Activated CD4-positive, alpha-beta memory T cell treated with anti-CD3 and anti-CD28 coated beads for 36 hours (primary cell): ENCODE measurements around the gene PLPPR3. TPM values are rescaled to one million over a fixed set of nuclear protein-coding genes. Genes with fewer than 3 reads are reported as not detected.

Source experiments
- CTCF ChIA-PET: fragments of 350-600 bp; sonication (Branson Sonifier 250); formaldehyde crosslinking; loops from one replicate; lab custom pipeline; 2021; ENCODE audit warnings: antibody characterized with exemption, inconsistent platforms; lab: Charles Lee
- POLR2A ChIA-PET: fragments of 350-600 bp; sonication (Branson Sonifier 250); formaldehyde crosslinking; loops from one replicate; lab custom pipeline; 2021; ENCODE audit warnings: antibody characterized with exemption; lab: Charles Lee
- DNase-seq: peaks from one replicate; pipeline ENCODE4 v3.0.0-alpha.2; 2020
- H3K27ac Mint-ChIP-seq: one replicate; pipeline ENCODE4 v1.8.0; 2021; ENCODE audit warnings: mixed read lengths
- H3K27me3 Mint-ChIP-seq: one replicate; pipeline ENCODE4 v1.8.0; 2021; ENCODE audit warnings: mixed read lengths
- H3K36me3 Mint-ChIP-seq: one replicate; pipeline ENCODE4 v1.8.0; 2021; ENCODE audit warnings: mixed read lengths
- H3K4me1 Mint-ChIP-seq: one replicate; pipeline ENCODE4 v1.8.0; 2021; ENCODE audit warnings: low read depth, mixed read lengths
- H3K4me3 Mint-ChIP-seq: one replicate; pipeline ENCODE4 v1.8.0; 2021; ENCODE audit warnings: mild to moderate bottlenecking, mixed read lengths
- H3K9me3 Mint-ChIP-seq: one replicate; pipeline ENCODE4 v1.8.0; 2021; ENCODE audit warnings: mixed read lengths
- intact Hi-C: fragments of 100-400 bp; cut with micrococcal nuclease; formaldehyde crosslinking; loops from one replicate; pipeline ENCODE4 v1.15.1; 2023
- total RNA-seq, 2 experiments: library from RNA; stranded (reverse); gene quantifications; one replicate each; pipeline ENCODE4 v1.2.3, GENCODE V29; 2021

PLPPR3 gene
- total RNA-seq, 2 experiments from 2014 or later: not detected

- CTCF ChIA-PET: no interaction called here
- Mint-ChIP-seq H3K4me3 (no peak overlapping the region), H3K36me3 (peaks cover 25% of the 10 kb centered on the region), H3K9me3 (no peaks in the 10 kb centered on the region), H3K27ac (no peak overlapping the region), H3K4me1 (no peaks in the 10 kb centered on the region), H3K27me3 (no peaks in the 10 kb centered on the region)
- intact Hi-C loops: no loop called here
- POLR2A ChIA-PET: no interaction called here
- no peak for DNase-seq
Measured at GRCh38 chr19:815775-816499, 5.8 kb downstream of the PLPPR3 start.

GRCh38 chr19:815079-815774, 6.5 kb downstream of the PLPPR3 start:
- H3K36me3 Mint-ChIP-seq: peaks cover 29% of the 10 kb centered on the region
- CTCF ChIA-PET: no interaction called here
- H3K4me1 Mint-ChIP-seq: no peaks in the 10 kb centered on the region
- intact Hi-C loops: no loop called here
- no peak for DNase-seq
- no peaks in the 10 kb centered on the region for H3K9me3 Mint-ChIP-seq
- POLR2A ChIA-PET: interaction anchor here (0.7 to 2.9 kb wide), 4 partner anchors 11 to 424 kb away, joined by 3 to 12 read pairs (median 4); no protein-coding TSS in a partner anchor
- no peak overlapping the region for H3K4me3 Mint-ChIP-seq
- no peaks in the 10 kb centered on the region for H3K27me3 Mint-ChIP-seq
- H3K27ac Mint-ChIP-seq: no peak overlapping the region

- H3K36me3 Mint-ChIP-seq: peaks cover 37% of the 10 kb centered on the region
- intact Hi-C loops: no loop called here
- DNase-seq: no peak
- no peaks in the 10 kb centered on the region for H3K4me1 Mint-ChIP-seq
- CTCF ChIA-PET: no interaction called here
- H3K27ac Mint-ChIP-seq: no peak overlapping the region
- H3K27me3 Mint-ChIP-seq: no peaks in the 10 kb centered on the region
- no peak overlapping the region for H3K4me3 Mint-ChIP-seq
- POLR2A ChIA-PET: interaction anchor here (0.7 to 2.9 kb wide), 4 partner anchors 10 to 424 kb away, joined by 3 to 12 read pairs (median 4); no protein-coding TSS in a partner anchor
- H3K9me3 Mint-ChIP-seq: no peaks in the 10 kb centered on the region
Measured at GRCh38 chr19:814152-815078, 7.3 kb downstream of the PLPPR3 start.

GRCh38 chr19:813219-814151, 8.3 kb downstream of the PLPPR3 start:
- no peak for DNase-seq
- POLR2A ChIA-PET: interaction anchor here (2.9 kb wide), 1 partner anchor 13 kb away, joined by 12 read pairs; no protein-coding TSS in a partner anchor
- H3K36me3 Mint-ChIP-seq: peaks cover 38% of the 10 kb centered on the region
- no peak overlapping the region for H3K4me3 Mint-ChIP-seq
- H3K9me3 Mint-ChIP-seq: no peaks in the 10 kb centered on the region
- intact Hi-C loops: no loop called here
- H3K4me1 Mint-ChIP-seq: no peaks in the 10 kb centered on the region
- CTCF ChIA-PET: no interaction called here
- H3K27me3 Mint-ChIP-seq: no peaks in the 10 kb centered on the region
- H3K27ac Mint-ChIP-seq: no peak overlapping the region

GRCh38 chr19:812747-813218, 9.0 kb downstream of the PLPPR3 start:
- Mint-ChIP-seq H3K36me3 (peaks cover 42% of the 10 kb centered on the region), H3K4me3 (no peak overlapping the region), H3K27ac (no peak overlapping the region), H3K4me1 (peaks cover under 1% of the 10 kb centered on the region), H3K27me3 (no peaks in the 10 kb centered on the region), H3K9me3 (no peaks in the 10 kb centered on the region)
- DNase-seq: no peak
- intact Hi-C loops: no loop called here
- CTCF ChIA-PET: no interaction called here
- POLR2A ChIA-PET: interaction anchor here (2.9 kb wide), 1 partner anchor 12 kb away, joined by 12 read pairs; no protein-coding TSS in a partner anchor

GRCh38 chr19:812049-812746, 9.6 kb downstream of the PLPPR3 start:
- Mint-ChIP-seq H3K4me1 (peaks cover 5% of the 10 kb centered on the region), H3K36me3 (peaks cover 48% of the 10 kb centered on the region), H3K27me3 (no peaks in the 10 kb centered on the region), H3K4me3 (no peak overlapping the region), H3K27ac (no peak overlapping the region), H3K9me3 (no peaks in the 10 kb centered on the region)
- intact Hi-C loops: no loop called here
- ChIA-PET CTCF (no interaction called here), POLR2A (interaction anchor here (2.9 kb wide), 1 partner anchor 12 kb away, joined by 12 read pairs; no protein-coding TSS in a partner anchor)
- no peak for DNase-seq

- CTCF ChIA-PET: no interaction called here
- intact Hi-C loops: no loop called here
- H3K9me3 Mint-ChIP-seq: no peaks in the 10 kb centered on the region
- POLR2A ChIA-PET: no interaction called here
- H3K36me3 Mint-ChIP-seq: peaks cover 53% of the 10 kb centered on the region
- no peak overlapping the region for H3K4me3 Mint-ChIP-seq
- H3K27ac Mint-ChIP-seq: no peak overlapping the region
- no peaks in the 10 kb centered on the region for H3K27me3 Mint-ChIP-seq
- no peak for DNase-seq
- H3K4me1 Mint-ChIP-seq: peaks cover 6% of the 10 kb centered on the region
Measured at GRCh38 chr19:811506-812048, 10.2 kb downstream of the PLPPR3 start.

GRCh38 chr19:810883-811489, 10.8 kb downstream of the PLPPR3 start:
- intact Hi-C loops: no loop called here
- Mint-ChIP-seq H3K27me3 (no peaks in the 10 kb centered on the region), H3K4me1 (peaks cover 7% of the 10 kb centered on the region), H3K4me3 (no peak overlapping the region), H3K36me3 (peaks cover 52% of the 10 kb centered on the region), H3K27ac (no peak overlapping the region), H3K9me3 (no peaks in the 10 kb centered on the region)
- POLR2A ChIA-PET: no interaction called here
- no peak for DNase-seq
- CTCF ChIA-PET: no interaction called here

- CTCF ChIA-PET: interaction anchor here (0.6 kb wide), 1 partner anchor 21 kb away, joined by 3 read pairs; no protein-coding TSS in a partner anchor
- Mint-ChIP-seq H3K4me1 (peaks cover 7% of the 10 kb centered on the region), H3K27ac (no peak overlapping the region), H3K4me3 (no peak overlapping the region), H3K36me3 (peaks cover 51% of the 10 kb centered on the region), H3K27me3 (no peaks in the 10 kb centered on the region), H3K9me3 (no peaks in the 10 kb centered on the region)
- POLR2A ChIA-PET: interaction anchor here (0.6 to 3.1 kb wide), 2 partner anchors 11 to 627 kb away, joined by 3 to 8 read pairs; no protein-coding TSS in a partner anchor
- intact Hi-C loops: no loop called here
- no peak for DNase-seq
Measured at GRCh38 chr19:810077-810855, 11.5 kb downstream of the PLPPR3 start.
